K562 (cell line): Measurements from ENCODE around the gene FBXW7. TPM values are rescaled to one million over a fixed set of nuclear protein-coding genes. Genes with fewer than 3 reads are reported as not detected.

Experiments used
- ID3 ChIP-seq, 2 experiments: fragments of 250-450 bp in 1 of 2; fragments of 450-650 bp in 1 of 2; sonication (Bioruptor Pico) in 1 of 2; IDR thresholded peaks; 2 replicates each; pipeline versions ENCODE4 v1.6.1 to v1.8.0; 2016 to 2021; ENCODE audit warnings: mild to moderate bottlenecking in 2 of 2, moderate library complexity in 2 of 2, missing compliant biosample characterization in 1 of 2, missing genetic modification characterization in 1 of 2
- PRPF4 ChIP-seq: fragments of 200-400 bp; formaldehyde crosslinking; IDR thresholded peaks from one replicate; pipeline ENCODE4 v1.6.1; 2017; ENCODE audit warnings: low read length, low read depth, mild to moderate bottlenecking; ENCODE audit not compliant: insufficient read depth, poor library complexity, severe bottlenecking
- RBM14 ChIP-seq: fragments of 200-400 bp; formaldehyde crosslinking; IDR thresholded peaks from 2 replicates; pipeline ENCODE4 v1.6.1; 2018; ENCODE audit warnings: low read depth, mild to moderate bottlenecking, low read length, moderate library complexity, borderline replicate concordance; ENCODE audit not compliant: insufficient read depth
- ZBTB40 ChIP-seq, 2 experiments: fragments of 450-650 bp in 1 of 2; sonication (generic) in 1 of 2; formaldehyde crosslinking in 1 of 2; IDR thresholded peaks; 2 replicates each; pipeline versions ENCODE4 v1.7.1 to v1.9.0; 2016 to 2022; ENCODE audit warnings: inconsistent platforms in 1 of 2, mild to moderate bottlenecking in 1 of 2, missing genetic modification reagents in 1 of 2
- polyA plus RNA-seq, 8 experiments: library from polyadenylated mRNA; depleted of rRNA in 4 of 8; stranded (reverse) in 5 of 8; unstranded in 3 of 8; fragments of >200 nt; fragmentation: Nextera tagmentation in 2 of 8; fragmentation: Illumina TruSeq in 1 of 8; extraction: Ambion mirVana in 2 of 8; extraction: Trizol in 1 of 8; gene quantifications; 2 replicates each; pipeline versions ENCODE4 v1.2.1 to v1.2.3, GENCODE V29; 2011 to 2014; ENCODE audit warnings: inconsistent platforms in 1 of 8, missing spikeins in 1 of 8
- total RNA-seq, 7 experiments: library from RNA; depleted of rRNA in 6 of 7; stranded (reverse); fragments of >200 nt in 6 of 7; fragmentation: Illumina TruSeq in 2 of 7; extraction: Trizol in 2 of 7; gene quantifications; 2 replicates each; pipeline versions ENCODE4 v1.2.1 to v1.2.3, GENCODE V29; 2011 to 2021; ENCODE audit warnings: low replicate concordance in 1 of 7

The FBXW7 gene
- total and polyA plus RNA-seq, 9 of the 15 experiments (the other 6 are each of a cell fraction or from before 2014, with no cell fraction given): 6.8 to 44.2 (median 16.4) TPM

- TF ChIP-seq ZBTB40 (IDR thresholded peaks at IDR 0.05) (no peak), ZBTB40 (CRISPR knock-in tag; IDR thresholded peaks at IDR 0.05) (no peak), ID3 (CRISPR knock-in tag; IDR thresholded peaks at IDR 0.05) (no peak), ID3 (tag; IDR thresholded peaks at IDR 0.05) (no peak), PRPF4 (no peak), RBM14 (no peak)
Observed at GRCh38 chr4:152281822-152282221, 254.1 kb downstream of the FBXW7 start (continued).
